HEK293 (cell line): ENCODE measurements around the gene PCYT1A.

Experiments used
- MYNN ChIP-seq: fragments of 450-650 bp; formaldehyde crosslinking; IDR thresholded peaks from 2 replicates; pipeline ENCODE4 v1.5.1; 2016; ENCODE audit warnings: missing biosample characterization, missing genetic modification characterization, borderline replicate concordance
- SALL2 ChIP-seq: fragments of 450-650 bp; formaldehyde crosslinking; IDR thresholded peaks from 2 replicates; pipeline ENCODE4 v1.5.0; 2017; ENCODE audit warnings: missing biosample characterization, mild to moderate bottlenecking, missing genetic modification characterization, borderline replicate concordance
- ZNF132 ChIP-seq: fragments of 450-650 bp; formaldehyde crosslinking; IDR thresholded peaks from 2 replicates; pipeline ENCODE4 v1.5.1; 2017; ENCODE audit warnings: missing biosample characterization, missing genetic modification characterization, borderline replicate concordance
- ZNF24 ChIP-seq: fragments of 450-650 bp; formaldehyde crosslinking; IDR thresholded peaks from 2 replicates; pipeline ENCODE4 v1.5.1; 2016; ENCODE audit warnings: missing biosample characterization, missing genetic modification characterization
- ZNF639 ChIP-seq: fragments of 450-650 bp; formaldehyde crosslinking; IDR thresholded peaks from 2 replicates; pipeline ENCODE4 v1.5.1; 2016; ENCODE audit warnings: missing biosample characterization, missing genetic modification characterization
- TF ChIP-seq, protein P1 (sequence below): fragments of 450-650 bp; formaldehyde crosslinking; IDR thresholded peaks from 2 replicates; pipeline ENCODE4 v1.5.1; 2016; ENCODE audit warnings: missing biosample characterization, missing genetic modification characterization

GRCh38 chr3:196193133-196193735 is 94.3 kb downstream of the PCYT1A start:
- no peak for TF ChIP-seq MYNN (tag by site-specific recombination)
- no peak for TF ChIP-seq ZNF132
- no peak for TF ChIP-seq ZNF639 (tag by site-specific recombination)
- TF ChIP-seq, protein P1, sequence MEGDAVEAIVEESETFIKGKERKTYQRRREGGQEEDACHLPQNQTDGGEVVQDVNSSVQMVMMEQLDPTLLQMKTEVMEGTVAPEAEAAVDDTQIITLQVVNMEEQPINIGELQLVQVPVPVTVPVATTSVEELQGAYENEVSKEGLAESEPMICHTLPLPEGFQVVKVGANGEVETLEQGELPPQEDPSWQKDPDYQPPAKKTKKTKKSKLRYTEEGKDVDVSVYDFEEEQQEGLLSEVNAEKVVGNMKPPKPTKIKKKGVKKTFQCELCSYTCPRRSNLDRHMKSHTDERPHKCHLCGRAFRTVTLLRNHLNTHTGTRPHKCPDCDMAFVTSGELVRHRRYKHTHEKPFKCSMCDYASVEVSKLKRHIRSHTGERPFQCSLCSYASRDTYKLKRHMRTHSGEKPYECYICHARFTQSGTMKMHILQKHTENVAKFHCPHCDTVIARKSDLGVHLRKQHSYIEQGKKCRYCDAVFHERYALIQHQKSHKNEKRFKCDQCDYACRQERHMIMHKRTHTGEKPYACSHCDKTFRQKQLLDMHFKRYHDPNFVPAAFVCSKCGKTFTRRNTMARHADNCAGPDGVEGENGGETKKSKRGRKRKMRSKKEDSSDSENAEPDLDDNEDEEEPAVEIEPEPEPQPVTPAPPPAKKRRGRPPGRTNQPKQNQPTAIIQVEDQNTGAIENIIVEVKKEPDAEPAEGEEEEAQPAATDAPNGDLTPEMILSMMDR (tag by site-specific recombination) = no peak
- no peak for TF ChIP-seq SALL2 (tag by site-specific recombination)
- TF ChIP-seq ZNF24 (tag by site-specific recombination) = no peak
